GM10266 (cell line): Measurements from ENCODE around the gene NR2F1.

Experiments
- DNase-seq: peaks from one replicate; pipeline ENCODE4 v3.0.0; 2012; ENCODE audit errors: extremely low spot score
- CTCF ChIP-seq: IDR thresholded peaks from 2 replicates; pipeline ENCODE4 v1.5.1; 2012; ENCODE audit warnings: mild to moderate bottlenecking, low read depth; ENCODE audit not compliant: control insufficient read depth, insufficient read depth; ENCODE audit errors: missing control alignments

Gene NR2F1

GRCh38 chr5:93595420-93596147, 12.6 kb downstream of the NR2F1 start:
- TF ChIP-seq CTCF, result no peak
- no peak for DNase-seq

GRCh38 chr5:93596310-93596675, 13.3 kb downstream of the NR2F1 start:
- TF ChIP-seq CTCF, result no peak
- DNase-seq, result no peak

- no peak for TF ChIP-seq CTCF
- DNase-seq, result no peak
Measured at GRCh38 chr5:93596676-93597490, 13.9 kb downstream of the NR2F1 start.

GRCh38 chr5:93598091-93599000, 15.3 kb downstream of the NR2F1 start:
- DNase-seq, result no peak
- no peak for TF ChIP-seq CTCF

DNA sequence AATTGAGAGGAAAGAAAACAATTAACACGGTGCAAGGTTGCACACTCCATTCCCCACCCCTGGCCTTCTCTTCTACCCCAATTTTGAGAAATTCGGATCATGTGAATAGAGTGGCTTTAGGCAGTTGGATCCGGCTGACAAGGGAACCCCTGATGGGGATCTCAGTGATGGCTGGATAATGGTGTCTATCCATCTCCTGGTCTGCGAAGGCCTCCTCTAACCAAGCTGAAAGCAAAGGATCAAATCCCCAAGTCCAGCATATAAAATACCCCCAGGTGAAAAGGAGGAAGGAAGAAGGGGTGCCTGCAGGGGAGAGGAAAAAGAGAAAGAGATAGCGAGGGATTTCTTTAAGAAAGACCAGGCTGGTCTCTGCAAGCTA, 16.0 kb downstream of the NR2F1 start:
- TF ChIP-seq CTCF, result no peak
- DNase-seq, result no peak

DNA sequence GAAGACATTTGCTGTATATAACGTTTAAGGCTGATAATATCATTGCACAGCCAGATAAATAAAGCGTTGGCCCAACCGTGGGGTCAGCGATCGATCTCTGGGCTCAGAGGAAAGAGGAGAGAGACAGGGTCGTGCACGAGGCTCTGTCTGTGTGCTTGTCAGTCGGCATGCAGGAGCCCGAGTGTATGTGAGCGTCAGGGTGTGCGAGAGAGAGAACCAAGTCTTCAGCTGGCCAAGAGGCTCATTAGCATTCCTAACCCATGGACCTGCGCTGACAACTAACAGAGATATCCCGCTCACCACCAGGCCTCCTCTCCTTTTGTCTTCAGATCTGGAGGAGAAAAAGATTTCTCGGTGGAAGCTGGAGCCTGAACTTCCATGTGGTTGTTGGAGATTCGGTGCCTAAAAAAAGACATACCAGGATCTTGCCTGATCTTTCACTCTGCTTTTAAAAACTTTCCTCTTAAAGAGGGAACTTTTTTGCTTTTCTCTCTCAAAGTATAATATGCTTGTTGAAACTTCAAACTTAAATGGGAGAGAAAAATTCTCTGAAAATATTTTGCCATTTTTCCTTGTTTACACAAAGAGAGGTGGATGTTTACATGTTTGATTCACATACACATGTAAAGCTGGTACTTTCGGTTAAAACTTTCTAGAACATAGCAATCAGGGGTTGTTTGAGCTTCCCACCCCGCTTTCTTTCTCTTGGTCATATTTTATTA, 16.5 kb downstream of the NR2F1 start:
- TF ChIP-seq CTCF, result no peak
- DNase-seq, result no peak
